ENCODE measurements around the gene IFNLR1.

The IFNLR1 gene

GRCh38 chr1:24149866-24150233, 37.2 kb downstream of the IFNLR1 start:
- H3K36me3 ChIP-seq (ENCODE audit: control insufficient read depth, insufficient read depth, low read length), result no peaks in the 10 kb centered on the region
- H3K4me1 ChIP-seq (ENCODE audit: control insufficient read depth, insufficient read depth, low read length, poor library complexity, severe bottlenecking), result peaks cover 9% of the 10 kb centered on the region
- no peak overlapping the region for H3K4me3 ChIP-seq (ENCODE audit: extremely low read depth, insufficient read depth, low read length, poor library complexity, severe bottlenecking)
- no peak overlapping the region for H3K27ac ChIP-seq (ENCODE audit: low read depth, low read length, severe bottlenecking)
- no peaks in the 10 kb centered on the region for H3K9me3 ChIP-seq (ENCODE audit: control insufficient read depth, low read length)
- 88 to 91% methylated on average over 4 to 5 of the region's 5 CpGs for WGBS, 2 experiments (ENCODE audit: insufficient coverage in 2 of 2)

DNA sequence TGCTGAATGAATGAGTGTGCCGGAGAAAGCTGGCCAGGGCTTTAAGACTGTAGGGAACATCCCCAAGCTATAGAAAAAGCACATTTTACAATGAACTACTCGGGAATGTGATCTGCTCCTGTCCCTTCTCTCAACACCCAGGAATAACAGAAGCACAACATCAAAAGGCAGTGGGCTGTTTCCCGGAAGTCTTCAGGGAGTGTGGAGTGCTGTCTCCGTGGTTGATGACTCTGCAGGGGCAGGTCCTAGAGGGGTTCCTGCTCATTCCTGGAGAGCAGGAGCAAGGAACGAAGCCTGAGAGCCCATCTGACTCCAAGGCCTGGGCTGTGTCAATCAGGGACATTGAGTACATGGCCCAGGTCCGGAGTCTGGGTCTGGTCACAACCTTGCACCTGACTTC, 39.3 kb downstream of the IFNLR1 start:
- 73% methylated on average over 4 to 5 of the region's 6 CpGs for WGBS, 2 experiments (ENCODE audit: insufficient coverage in 2 of 2)
- Histone ChIP-seq H3K36me3 (ENCODE audit: control insufficient read depth, insufficient read depth, low read length) (no peaks in the 10 kb centered on the region), H3K4me1 (ENCODE audit: control insufficient read depth, insufficient read depth, low read length, poor library complexity, severe bottlenecking) (peaks cover 15% of the 10 kb centered on the region), H3K4me3 (ENCODE audit: extremely low read depth, insufficient read depth, low read length, poor library complexity, severe bottlenecking) (no peak overlapping the region), H3K9me3 (ENCODE audit: control insufficient read depth, low read length) (no peaks in the 10 kb centered on the region), H3K27ac (ENCODE audit: low read depth, low read length, severe bottlenecking) (no peak overlapping the region)

- no peak overlapping the region for H3K4me3 ChIP-seq (ENCODE audit: extremely low read depth, insufficient read depth, low read length, poor library complexity, severe bottlenecking)
- H3K36me3 ChIP-seq (ENCODE audit: control insufficient read depth, insufficient read depth, low read length), result no peaks in the 10 kb centered on the region
- no peak overlapping the region for H3K27ac ChIP-seq (ENCODE audit: low read depth, low read length, severe bottlenecking)
- WGBS, 2 experiments (ENCODE audit: insufficient coverage in 2 of 2), result 89 to 95% methylated on average over 9 of the region's 9 CpGs
- H3K9me3 ChIP-seq (ENCODE audit: control insufficient read depth, low read length), result no peaks in the 10 kb centered on the region
- H3K4me1 ChIP-seq (ENCODE audit: control insufficient read depth, insufficient read depth, low read length, poor library complexity, severe bottlenecking), result peaks cover 15% of the 10 kb centered on the region
Measured at GRCh38 chr1:24147194-24147593, 39.9 kb downstream of the IFNLR1 start.

- 83 to 92% methylated on average over 16 to 18 of the region's 22 CpGs for WGBS, 2 experiments (ENCODE audit: insufficient coverage in 2 of 2)
- H3K4me1 ChIP-seq (ENCODE audit: control insufficient read depth, insufficient read depth, low read length, poor library complexity, severe bottlenecking), result peaks cover 7% of the 10 kb centered on the region
- H3K9me3 ChIP-seq (ENCODE audit: control insufficient read depth, low read length), result peaks cover 6% of the 10 kb centered on the region
- H3K36me3 ChIP-seq (ENCODE audit: control insufficient read depth, insufficient read depth, low read length), result no peaks in the 10 kb centered on the region
- H3K27ac ChIP-seq (ENCODE audit: low read depth, low read length, severe bottlenecking), result no peak within 1 kb of the TSS
- H3K4me3 ChIP-seq (ENCODE audit: extremely low read depth, insufficient read depth, low read length, poor library complexity, severe bottlenecking), result no peak within 1 kb of the TSS
Measured at GRCh38 chr1:24142546-24143534, 44.2 kb downstream of the IFNLR1 start, which contains the start of gene IL22RA1. TSS of gene IL22RA1 (minus strand) at chr1:24143140. CDS start at chr1:24143082, 58 bp downstream.

DNA sequence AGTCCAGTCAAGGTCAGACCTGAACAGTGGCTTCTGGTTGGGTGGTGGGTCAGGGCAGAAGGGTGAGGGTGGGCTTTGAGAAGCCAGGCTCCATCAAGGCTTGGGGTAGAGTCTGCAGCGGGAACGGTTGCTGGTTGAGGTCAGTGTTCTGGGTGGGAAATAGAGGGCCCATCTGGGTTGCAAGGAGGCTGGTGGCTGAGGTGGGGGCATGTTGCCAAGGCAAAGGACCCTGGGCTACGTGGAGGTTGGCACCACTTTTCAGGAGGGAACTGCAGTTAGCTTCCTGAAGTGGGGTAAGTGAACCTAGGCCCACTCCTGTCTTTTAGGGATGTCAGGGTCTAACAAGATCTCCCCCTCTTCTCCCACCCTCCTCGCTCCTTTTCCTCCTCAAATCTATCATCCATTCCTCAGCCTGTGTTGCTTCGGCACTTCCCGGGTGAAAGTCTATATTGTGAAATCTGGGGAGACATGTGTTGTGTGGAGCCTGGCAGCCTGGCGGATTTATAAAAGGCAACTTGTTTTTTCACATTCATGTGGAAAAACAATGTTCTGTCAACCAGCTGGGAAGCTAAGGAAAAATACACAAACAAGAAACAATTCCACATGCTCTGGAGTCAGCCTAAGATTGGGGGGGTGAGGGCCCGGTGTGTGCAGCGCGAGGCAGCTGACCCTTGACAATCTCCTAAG, 45.6 kb downstream of the IFNLR1 start:
- 94 to 100% methylated on average over 3 to 6 of the region's 10 CpGs for WGBS, 2 experiments (ENCODE audit: insufficient coverage in 2 of 2)
- H3K36me3 ChIP-seq (ENCODE audit: control insufficient read depth, insufficient read depth, low read length), result no peaks in the 10 kb centered on the region
- no peak overlapping the region for H3K27ac ChIP-seq (ENCODE audit: low read depth, low read length, severe bottlenecking)
- peaks cover 6% of the 10 kb centered on the region for H3K9me3 ChIP-seq (ENCODE audit: control insufficient read depth, low read length)
- peaks cover 7% of the 10 kb centered on the region for H3K4me1 ChIP-seq (ENCODE audit: control insufficient read depth, insufficient read depth, low read length, poor library complexity, severe bottlenecking)
- no peak overlapping the region for H3K4me3 ChIP-seq (ENCODE audit: extremely low read depth, insufficient read depth, low read length, poor library complexity, severe bottlenecking)

GRCh38 chr1:24140741-24141181, 46.3 kb downstream of the IFNLR1 start:
- no peak overlapping the region for H3K4me3 ChIP-seq (ENCODE audit: extremely low read depth, insufficient read depth, low read length, poor library complexity, severe bottlenecking)
- 86 to 95% methylated on average over 9 to 15 of the region's 17 CpGs for WGBS, 2 experiments (ENCODE audit: insufficient coverage in 2 of 2)
- peaks cover 6% of the 10 kb centered on the region for H3K9me3 ChIP-seq (ENCODE audit: control insufficient read depth, low read length)
- H3K4me1 ChIP-seq (ENCODE audit: control insufficient read depth, insufficient read depth, low read length, poor library complexity, severe bottlenecking), result peaks cover 7% of the 10 kb centered on the region
- H3K36me3 ChIP-seq (ENCODE audit: control insufficient read depth, insufficient read depth, low read length), result no peaks in the 10 kb centered on the region
- H3K27ac ChIP-seq (ENCODE audit: low read depth, low read length, severe bottlenecking), result no peak overlapping the region

DNA sequence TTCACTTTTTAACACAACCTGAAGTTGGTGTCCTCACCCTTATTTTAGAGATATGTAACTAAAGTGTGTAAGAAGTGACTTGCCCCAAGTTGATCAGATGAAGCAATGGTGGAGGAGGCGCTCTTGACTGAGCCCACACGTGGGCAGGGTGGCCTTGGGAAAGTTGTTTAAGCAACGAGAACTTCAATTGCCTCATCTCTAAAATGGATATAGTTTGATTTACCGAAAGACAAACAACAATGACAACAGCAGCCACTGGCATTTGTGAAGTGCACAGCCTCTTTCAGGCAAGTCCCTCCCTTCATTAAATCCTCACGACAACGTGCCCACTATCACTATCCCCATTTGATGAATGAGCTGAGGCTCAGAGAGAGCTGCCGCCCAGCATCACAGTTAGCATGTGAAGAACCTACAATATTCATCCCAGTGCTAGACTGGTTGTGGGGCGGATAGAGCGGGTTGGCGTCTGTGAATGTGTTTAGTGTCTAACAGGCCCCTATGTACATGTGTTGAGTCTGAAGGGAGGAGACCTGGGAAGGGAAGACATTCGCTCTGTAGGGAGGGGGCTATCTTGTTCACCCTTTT, 47.2 kb downstream of the IFNLR1 start:
- Histone ChIP-seq H3K4me1 (ENCODE audit: control insufficient read depth, insufficient read depth, low read length, poor library complexity, severe bottlenecking) (peaks cover 7% of the 10 kb centered on the region), H3K36me3 (ENCODE audit: control insufficient read depth, insufficient read depth, low read length) (no peaks in the 10 kb centered on the region), H3K27ac (ENCODE audit: low read depth, low read length, severe bottlenecking) (no peak overlapping the region), H3K4me3 (ENCODE audit: extremely low read depth, insufficient read depth, low read length, poor library complexity, severe bottlenecking) (no peak overlapping the region), H3K9me3 (ENCODE audit: control insufficient read depth, low read length) (peaks cover 6% of the 10 kb centered on the region)
- WGBS, 2 experiments (ENCODE audit: insufficient coverage in 2 of 2), result 85 to 90% methylated on average over 10 of the region's 11 CpGs

- H3K9me3 ChIP-seq (ENCODE audit: control insufficient read depth, low read length), result peaks cover 6% of the 10 kb centered on the region
- no peak overlapping the region for H3K27ac ChIP-seq (ENCODE audit: low read depth, low read length, severe bottlenecking)
- H3K4me3 ChIP-seq (ENCODE audit: extremely low read depth, insufficient read depth, low read length, poor library complexity, severe bottlenecking), result no peak overlapping the region
- 100% methylated on average over 1 of the region's 2 CpGs; no CpG with 5 or more reads in 1 of the 2 experiments for WGBS, 2 experiments (ENCODE audit: insufficient coverage in 2 of 2)
- peaks cover 3% of the 10 kb centered on the region for H3K4me1 ChIP-seq (ENCODE audit: control insufficient read depth, insufficient read depth, low read length, poor library complexity, severe bottlenecking)
- no peaks in the 10 kb centered on the region for H3K36me3 ChIP-seq (ENCODE audit: control insufficient read depth, insufficient read depth, low read length)
Measured at GRCh38 chr1:24139222-24139489, 47.9 kb downstream of the IFNLR1 start.

DNA sequence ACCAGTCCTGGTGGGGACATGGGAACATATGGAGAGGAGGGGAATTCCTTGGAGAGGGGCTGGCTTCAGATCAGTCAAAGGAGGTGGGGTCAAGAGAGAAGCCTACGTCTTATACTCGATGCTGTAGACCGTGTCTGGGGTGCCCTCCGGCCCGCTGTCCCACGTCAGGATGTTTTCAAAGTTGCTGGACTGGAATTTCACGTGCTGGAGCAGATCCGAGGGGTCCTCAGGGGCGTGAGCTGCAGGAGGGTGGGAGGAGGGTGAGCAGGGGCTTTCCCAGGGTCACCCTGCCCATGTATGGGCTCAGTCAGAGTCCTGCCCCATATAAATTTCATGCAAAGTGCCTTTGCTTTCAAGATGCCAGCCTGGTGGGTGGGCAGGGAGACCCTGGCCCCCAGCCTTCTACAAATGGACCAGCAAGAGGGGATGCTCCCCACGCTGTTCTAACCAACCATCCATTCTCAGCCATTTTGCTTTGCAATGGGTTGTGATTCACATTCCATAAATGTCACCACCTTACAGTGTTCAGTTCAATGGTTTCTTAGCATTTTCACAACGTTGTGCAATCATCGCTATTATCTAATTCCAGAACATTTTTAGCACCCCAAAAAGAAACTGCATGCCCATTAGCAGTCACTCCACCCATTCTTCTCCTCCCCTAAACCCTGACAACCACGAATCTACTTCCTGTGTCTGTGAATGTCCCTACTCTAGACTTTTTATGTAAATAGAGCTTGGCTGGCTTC, 48.4 kb downstream of the IFNLR1 start:
- H3K36me3 ChIP-seq (ENCODE audit: control insufficient read depth, insufficient read depth, low read length), result no peaks in the 10 kb centered on the region
- no peaks in the 10 kb centered on the region for H3K4me1 ChIP-seq (ENCODE audit: control insufficient read depth, insufficient read depth, low read length, poor library complexity, severe bottlenecking)
- 83 to 85% methylated on average over 11 to 12 of the region's 13 CpGs for WGBS, 2 experiments (ENCODE audit: insufficient coverage in 2 of 2)
- H3K4me3 ChIP-seq (ENCODE audit: extremely low read depth, insufficient read depth, low read length, poor library complexity, severe bottlenecking), result no peak overlapping the region
- H3K27ac ChIP-seq (ENCODE audit: low read depth, low read length, severe bottlenecking), result no peak overlapping the region
- peaks cover 6% of the 10 kb centered on the region for H3K9me3 ChIP-seq (ENCODE audit: control insufficient read depth, low read length)

DNA sequence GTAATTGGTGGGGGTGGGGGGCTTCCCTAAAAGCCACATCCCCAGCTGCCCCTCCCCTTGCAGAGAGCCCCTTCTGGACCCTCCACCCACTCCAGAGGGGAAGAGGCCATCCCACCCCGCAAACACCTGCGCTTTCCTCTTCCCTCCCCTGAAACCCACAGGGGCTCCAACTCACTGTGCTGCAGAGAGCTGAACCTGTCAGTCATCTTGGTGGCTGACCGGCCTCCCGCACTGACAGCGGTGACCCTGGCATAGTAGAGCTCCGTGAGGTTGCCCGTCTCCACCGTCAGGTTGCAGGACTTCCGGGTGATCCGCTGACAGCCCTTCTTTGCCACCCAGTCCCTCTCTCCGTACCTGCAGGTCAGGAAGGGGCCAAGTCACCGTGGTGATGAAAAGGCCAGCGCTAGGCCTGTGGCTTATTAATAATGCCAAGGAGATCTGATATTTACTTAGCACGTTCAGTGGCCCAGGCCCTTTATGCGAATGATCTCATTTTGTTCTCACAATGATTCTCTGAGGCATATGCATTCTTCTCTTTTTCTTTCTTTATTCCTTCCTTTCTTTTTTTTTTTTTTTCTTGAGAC, 50.0 kb downstream of the IFNLR1 start:
- 85 to 92% methylated on average over 13 to 15 of the region's 15 CpGs for WGBS, 2 experiments (ENCODE audit: insufficient coverage in 2 of 2)
- no peaks in the 10 kb centered on the region for H3K36me3 ChIP-seq (ENCODE audit: control insufficient read depth, insufficient read depth, low read length)

More for the DNA sequence above, 50.0 kb downstream of the IFNLR1 start:
- H3K27ac ChIP-seq (ENCODE audit: low read depth, low read length, severe bottlenecking), result no peak overlapping the region
- H3K4me1 ChIP-seq (ENCODE audit: control insufficient read depth, insufficient read depth, low read length, poor library complexity, severe bottlenecking), result no peaks in the 10 kb centered on the region
- H3K9me3 ChIP-seq (ENCODE audit: control insufficient read depth, low read length), result peaks cover 6% of the 10 kb centered on the region
- H3K4me3 ChIP-seq (ENCODE audit: extremely low read depth, insufficient read depth, low read length, poor library complexity, severe bottlenecking), result no peak overlapping the region

All from mesodermal cell (in vitro differentiated cells).